Measurements from ENCODE around the gene GNA14.
"Not testable (repeated sequence)": the region's sequence is repeated elsewhere in the genome, so short reads cannot be mapped to it uniquely, and the experiment has no call there.

GNA14 gene

DNA sequence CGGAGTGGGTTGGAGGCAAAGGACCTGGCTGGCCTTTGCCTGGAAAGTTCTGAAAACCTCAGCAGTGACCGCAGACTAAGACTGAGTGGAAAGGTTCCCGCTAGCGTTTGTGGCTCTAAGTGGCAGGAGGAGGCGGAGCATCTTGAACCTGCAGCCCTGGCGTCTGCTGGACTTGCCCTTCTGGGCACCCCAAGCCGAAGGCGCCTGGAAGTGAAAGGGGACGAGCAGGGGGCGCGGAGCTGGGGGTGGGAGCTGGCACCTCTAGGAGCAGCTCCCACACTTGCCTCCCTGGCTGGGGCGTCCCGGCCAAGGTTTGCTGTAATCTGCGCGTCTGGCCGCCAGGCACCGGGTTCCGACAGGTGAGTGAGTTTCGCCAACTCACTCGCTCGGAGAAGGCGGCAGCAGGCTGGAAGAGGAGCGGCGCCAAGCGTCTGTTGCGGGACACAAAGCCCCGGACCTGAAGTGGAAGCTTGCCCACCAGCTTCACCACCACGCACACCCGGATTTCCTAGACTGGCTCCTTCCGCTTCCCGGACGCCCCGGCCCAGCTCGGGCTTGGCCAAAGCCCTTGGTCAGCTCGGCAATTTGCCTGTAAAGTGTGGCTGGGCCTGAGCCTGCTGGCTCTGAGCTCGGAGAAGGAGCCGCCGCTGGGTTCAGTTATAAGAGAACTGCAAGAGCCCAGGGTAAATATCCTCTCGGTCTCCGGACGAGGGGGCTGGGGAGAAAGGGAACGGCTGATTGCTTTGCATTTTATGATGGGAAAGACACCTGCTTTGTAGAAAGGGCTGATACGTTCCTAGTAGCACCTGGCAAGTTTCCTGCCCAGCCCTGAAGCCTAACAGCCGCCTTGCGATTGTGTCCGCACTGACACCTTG lies at the start of gene GNA14:
Gene GNA14, minus strand, starts transcription at position 89 of the 875 bp plus-strand sequence. CDS start 529 bp downstream, outside the sequence.
- no peak for DNase-seq

DNA sequence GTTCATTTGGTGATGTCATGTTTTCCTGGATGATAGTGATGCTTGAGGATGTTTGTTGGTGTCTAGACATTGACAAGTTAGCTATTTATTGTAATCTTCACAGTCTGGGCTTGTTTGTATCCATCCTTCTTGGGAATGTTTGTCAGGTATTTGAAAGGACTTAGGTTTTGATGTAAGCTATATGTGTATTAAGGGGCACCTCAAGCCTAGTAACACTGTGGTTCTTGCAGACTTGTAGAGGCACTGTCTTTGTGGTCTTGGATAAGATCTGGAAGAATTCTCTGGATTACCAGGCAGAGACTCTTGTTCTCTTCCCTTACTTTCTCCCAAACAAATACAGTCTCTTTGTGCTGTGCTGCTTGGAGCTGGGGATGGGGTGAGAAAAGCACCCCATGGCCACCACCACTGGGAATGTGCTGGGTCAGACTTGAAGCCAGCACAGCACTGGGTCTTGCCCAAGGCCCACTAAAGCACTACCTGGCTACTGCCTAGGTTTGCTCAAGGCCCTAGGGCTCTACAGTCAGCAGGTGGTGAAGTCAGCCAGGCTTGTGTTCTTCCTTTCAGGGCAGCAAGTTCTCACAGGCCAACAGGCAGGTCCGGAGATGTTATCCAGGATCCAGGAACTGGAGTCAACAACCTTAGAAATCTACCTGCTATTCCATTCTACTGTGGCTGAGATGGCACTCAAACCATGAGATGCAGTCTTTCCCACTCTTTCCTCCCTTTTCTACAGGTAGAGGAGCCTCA lies 49.3 kb upstream of the GNA14 start:
- DNase-seq = no peak

DNA sequence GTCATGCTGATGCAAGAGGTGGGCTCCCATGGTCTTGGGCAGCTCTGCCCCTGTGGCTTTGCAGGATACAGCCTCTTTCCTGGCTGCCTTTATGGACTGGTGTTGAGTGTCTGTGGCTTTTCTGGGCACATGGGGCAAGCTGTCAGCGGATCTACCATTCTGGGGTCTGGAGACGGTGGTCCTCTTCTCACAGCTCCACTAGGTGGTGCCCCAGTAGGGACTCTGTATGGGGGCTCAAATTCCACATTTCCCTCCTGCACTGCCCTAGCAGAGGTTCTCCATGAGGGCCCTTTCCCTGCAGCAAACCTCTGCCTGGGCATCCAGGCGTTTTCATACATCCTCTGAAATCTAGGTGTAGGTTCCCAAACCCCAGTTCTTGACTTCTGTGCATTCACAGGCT lies 42.6 kb upstream of the GNA14 start:
- DNase-seq = not testable (repeated sequence)

DNA sequence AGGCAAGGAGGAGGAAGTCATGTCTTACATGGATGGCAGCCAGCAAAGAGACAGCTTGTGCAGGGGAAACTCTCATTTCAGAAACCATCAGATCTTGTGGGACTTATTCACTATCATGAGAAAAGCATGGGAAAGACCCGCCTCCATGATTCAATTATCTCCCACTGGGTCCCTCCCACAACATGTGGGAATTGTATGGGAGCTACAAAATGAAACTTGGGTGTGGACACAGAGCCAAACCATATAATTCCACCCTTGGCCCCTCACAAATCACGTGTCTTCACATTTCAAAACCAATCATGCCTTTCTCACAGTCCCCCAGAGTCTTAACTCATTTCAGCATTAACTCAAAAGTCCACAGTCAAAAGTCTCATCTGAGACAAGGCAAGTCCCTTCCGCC lies 42.0 kb upstream of the GNA14 start:
- not testable (repeated sequence) for DNase-seq

DNA sequence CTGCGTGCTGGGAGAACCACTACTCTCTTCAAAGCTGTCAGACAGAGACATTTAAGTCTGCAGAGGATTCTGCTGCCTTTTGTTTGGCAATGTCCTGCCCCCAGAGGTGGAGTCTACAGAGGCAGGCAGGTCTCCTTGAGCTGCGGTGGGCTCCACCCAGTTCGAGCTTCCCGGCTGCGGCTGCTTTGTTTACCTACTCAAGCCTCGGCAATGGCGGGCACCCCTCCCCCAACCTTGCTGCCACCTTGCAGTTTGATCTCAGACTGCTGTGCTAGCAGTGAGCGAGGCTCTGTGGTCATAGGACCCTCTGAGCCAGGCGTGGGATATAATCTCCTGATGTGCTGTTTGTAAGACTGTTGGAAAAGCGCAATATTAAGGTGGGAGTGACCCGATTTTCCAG lies 39.6 kb upstream of the GNA14 start:
- not testable (repeated sequence) for DNase-seq

DNA sequence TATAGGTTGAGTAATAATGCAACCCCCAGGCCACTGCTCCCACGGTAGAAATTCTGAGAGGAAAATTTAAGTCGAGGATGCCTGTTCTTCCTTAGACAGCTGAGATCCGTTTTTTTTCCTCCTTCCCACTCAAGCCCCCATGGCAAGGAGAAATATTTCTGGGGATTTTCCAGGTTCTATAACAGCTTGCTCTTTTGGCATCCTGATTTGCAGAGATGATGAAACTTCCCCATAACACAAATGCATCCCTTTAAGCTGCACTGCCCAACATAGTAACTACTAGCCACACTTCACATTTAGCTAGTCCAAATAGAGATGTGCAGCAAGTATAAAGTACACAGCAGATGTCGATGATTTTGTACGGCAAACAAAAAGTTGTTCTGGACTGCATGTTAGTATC lies 32.5 kb upstream of the GNA14 start:
- no peak for DNase-seq

DNA sequence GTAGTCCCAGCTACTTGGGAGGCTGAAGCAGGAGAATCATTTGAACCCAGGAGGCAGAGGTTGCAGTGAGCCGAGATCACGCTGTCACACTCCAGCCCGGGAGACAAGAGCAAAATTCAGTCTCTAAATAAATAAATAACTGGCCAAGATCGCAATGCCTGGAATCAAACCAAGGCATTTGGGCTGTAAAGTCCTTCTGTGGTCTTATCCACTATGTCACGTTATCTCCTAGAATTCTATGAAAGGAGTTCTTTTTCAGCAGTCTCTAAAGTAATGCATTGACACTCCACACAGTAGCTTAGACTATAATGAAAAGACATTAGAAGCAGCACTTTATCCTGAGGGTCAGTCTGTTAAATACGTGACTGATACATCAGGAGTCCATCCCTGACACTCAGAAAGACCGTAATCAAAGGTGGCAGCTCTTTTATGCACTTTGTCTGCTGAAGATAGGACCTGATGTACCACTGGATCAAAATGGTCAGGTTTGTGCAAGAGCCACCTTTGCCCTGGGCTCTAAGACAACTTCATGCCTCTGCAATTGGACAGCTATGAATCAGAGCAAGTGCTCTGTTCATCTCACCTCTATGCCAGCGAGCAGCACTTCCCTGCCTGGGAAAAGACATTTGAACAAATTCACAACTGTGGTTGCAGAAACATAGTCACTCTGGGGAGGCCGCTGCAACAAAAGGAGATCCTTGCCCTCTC lies 31.7 kb upstream of the GNA14 start:
- no peak for DNase-seq

DNA sequence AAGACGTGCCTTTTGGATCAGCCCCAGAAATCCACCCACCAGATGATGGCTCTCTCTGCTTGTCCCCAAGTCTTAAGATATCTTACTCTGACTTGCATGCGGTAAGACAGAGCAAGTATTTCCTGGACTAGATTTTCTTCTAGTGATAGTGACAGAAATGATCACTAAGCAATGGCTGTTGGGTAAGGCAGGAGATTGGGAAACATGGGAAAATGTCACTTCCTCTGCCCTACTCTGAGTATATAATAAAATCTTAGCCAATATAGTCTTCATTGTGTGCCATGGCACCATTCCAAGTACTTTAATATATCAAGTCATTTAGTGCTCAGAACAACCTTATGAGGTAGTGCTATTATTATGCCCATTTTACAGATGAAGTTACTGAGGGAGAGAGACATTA lies 31.0 kb upstream of the GNA14 start:
- no peak for DNase-seq

DNA sequence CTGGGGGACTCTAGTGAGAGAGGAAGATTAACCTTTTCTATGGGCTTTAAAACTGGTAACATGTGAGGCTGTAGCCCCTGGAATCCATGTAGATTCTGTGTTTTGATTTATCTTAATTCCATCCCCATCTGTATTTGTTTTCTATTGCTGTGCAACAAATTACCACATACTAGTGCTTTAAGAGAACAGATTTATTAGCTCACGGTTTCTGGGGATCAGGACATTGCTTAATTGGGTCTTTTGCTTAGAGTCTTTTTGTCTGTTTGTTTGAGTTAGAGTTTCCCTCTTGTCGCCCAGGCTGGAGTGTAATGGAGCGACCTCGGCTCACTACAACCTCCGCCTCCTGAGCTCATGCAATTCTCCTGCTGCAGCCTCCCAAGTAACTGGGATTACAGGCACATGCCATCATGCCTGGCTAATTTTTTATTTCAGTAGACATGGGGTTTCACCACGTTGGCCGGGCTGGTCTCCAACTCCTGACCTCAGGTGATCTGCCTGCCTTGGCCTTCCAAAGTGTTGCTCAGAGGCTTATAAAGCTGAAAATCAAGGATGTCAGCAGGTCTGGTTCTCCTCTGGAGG lies 29.9 kb upstream of the GNA14 start:
- DNase-seq = no peak

DNA sequence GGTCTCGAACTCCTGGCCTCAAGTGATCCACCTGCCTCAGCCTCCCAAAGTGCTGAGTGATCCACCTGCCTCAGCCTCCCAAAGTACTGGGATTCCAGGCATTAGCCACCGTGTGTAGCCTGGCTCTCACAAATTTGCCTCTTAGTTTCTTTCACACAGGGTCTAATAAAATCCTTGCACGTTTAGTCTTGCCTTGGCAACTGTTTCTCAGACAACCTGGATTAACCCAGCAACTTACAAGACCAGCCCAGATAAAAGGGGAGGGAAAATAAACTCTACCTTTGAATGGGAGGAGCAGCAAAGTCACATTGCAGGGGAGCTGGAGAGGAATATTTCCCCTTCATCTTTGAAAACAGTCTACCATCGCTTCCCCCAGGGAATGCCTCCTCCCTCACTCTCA lies 29.3 kb upstream of the GNA14 start:
- DNase-seq = no peak

DNA sequence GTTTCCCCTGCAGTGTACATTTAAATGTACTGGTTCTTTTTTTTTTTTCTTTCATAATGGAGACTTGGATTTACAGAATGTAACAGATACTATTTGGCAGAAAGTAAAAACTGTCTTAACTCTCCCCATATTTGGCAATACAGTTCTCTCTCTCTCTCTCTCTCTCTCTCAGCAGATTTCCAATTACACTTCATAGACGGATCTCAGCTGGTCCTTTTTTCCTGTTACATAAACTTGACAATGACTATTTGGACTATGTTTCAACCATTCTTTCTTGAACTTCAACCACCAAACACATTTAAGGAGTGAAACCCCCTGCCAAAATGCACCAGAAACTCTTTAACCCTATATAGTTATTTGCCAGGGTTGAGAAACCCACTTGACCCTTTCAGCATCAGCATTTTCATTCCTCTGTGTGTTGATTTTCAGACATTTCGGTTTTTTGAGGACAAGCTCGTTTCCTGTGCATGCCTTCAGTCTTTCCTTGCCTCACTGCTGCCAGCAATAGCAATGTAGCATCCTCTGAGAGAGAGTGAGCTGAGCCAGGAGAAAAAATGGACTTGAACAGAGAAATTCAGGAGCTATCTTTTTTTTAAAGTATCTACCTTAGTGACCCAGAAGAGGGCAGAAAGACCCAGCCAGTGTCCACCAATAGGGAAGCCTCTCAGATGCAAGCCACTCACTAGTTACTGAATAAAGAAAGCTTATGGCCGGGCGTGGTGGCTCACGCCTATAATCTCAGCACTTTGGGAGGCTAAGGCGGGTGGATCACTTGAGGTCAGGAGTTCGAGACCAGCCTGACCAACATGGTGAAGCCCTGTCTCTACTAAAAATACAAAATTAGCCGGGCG lies 26.0 kb upstream of the GNA14 start:
- no peak for DNase-seq

DNA sequence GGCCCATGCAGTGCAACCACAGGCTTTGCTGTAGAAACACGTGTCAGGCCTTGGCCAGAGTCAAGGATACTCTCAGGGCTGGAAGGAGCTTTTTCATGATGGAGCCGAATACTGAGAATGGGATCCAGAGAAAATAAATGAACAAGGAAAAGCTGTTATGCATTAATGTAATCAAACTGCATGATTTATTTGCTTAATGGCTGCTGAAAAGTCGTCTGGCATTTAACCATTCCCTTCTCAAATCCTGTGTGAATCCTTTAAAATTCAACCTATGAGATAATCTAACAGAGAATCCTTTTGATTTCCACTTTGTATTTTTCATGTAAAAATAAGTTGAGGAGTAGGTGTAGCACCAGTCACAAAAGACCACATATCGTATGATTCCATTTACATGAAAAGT lies 24.1 kb upstream of the GNA14 start:
- no peak for DNase-seq

DNA sequence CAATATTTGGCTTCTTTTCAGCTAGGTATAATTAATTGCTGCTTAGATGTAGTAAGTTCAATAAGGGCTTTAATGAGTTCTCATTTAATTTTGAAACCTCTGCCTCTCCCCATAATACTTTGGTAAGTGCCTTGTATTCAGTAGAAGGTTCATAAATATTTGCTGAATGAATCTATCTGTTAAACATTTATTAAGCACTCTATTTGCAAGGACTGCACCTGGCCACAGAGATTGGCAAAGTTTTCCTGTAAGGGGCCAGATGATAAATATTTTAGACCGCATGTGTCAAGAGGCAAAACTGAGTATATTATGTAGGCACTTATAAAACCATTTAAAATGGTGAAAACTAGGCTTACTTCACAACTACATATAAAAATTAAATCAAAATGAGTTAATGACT lies 19.0 kb upstream of the GNA14 start:
- DNase-seq = no peak

DNA sequence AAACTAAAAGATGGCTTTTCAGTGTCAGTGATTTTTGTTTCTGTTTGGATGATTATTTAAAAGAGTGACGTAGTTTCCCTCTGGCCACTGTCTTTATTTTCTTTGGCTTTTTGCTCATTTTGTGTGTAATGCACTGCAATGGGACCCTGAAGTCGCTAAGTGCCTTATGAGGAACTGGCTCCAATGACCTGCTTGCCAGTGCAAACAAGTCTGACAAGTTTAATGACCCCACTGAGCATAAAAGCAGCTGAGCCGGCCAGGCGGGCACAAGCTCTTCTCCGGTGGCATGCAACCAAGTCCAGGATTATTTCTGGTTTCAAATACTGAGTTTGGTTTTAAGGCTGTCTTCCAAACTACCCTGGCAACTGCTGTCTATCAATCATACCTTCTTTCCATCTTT lies 15.6 kb upstream of the GNA14 start:
- no peak for DNase-seq

DNA sequence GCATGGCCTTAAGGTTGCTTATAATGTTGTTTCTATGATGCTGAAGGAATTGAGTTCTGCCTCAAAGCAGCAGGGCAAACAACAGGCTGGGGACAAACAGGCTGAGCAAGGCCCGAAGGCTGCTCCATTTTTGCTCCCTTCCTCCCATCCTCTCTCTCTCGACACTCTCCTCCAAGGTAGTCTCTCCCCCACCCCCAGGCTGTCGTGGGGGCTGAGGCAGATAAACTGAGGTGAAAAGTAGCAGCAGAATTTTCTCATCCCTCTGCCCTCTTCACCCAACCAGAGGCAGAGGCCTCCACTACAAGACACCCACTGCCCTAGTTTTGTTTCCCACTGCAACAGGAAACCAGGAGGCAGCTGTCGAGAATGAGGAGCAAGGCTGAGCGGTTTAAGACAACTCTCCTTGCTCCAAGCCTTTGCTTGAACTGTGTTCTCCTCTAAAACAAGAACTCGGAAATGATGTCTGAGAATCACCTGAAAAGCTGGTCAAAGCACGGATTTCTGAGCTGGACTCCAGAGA lies 13.5 kb upstream of the GNA14 start:
- DNase-seq = no peak

DNA sequence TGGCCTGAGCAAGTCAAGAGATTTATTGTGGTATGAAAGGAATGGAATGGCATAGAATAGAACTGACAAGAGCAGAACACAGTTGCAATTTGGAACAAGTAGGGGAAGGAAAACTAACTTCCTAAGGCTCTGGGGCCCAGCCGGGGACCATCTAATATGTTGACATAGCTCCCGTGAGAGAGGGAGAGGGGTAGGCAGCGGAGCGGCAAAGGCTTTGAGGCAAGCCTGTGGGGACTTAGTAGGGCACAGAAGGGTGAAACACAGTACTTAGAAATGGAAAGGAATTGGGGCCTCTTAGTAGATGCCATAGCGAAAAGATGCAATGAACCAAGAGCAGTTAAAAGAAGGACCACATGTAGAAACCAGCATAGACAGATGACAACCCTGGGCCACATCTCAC lies 11.8 kb upstream of the GNA14 start:
- DNase-seq = no peak

DNA sequence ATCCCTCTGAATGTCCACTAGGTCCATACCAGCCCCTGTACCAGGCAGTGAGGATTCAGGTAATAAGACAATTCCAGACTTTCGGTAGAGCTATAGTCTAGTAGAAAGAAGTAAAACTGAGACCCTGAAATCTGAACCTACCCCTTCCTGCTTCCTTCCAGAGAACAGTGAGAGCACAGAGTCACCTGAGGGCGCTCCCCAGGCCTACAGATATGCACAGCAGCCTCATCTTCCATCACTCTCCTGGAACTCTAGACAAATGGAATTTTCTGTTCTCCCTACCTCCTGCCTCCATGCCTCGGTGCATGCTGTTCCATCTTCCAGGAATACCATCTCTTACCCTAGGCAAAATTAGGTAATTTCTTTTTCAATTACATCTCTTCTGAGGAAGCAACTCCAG lies 3.1 kb upstream of the GNA14 start:
- no peak for DNase-seq

DNA sequence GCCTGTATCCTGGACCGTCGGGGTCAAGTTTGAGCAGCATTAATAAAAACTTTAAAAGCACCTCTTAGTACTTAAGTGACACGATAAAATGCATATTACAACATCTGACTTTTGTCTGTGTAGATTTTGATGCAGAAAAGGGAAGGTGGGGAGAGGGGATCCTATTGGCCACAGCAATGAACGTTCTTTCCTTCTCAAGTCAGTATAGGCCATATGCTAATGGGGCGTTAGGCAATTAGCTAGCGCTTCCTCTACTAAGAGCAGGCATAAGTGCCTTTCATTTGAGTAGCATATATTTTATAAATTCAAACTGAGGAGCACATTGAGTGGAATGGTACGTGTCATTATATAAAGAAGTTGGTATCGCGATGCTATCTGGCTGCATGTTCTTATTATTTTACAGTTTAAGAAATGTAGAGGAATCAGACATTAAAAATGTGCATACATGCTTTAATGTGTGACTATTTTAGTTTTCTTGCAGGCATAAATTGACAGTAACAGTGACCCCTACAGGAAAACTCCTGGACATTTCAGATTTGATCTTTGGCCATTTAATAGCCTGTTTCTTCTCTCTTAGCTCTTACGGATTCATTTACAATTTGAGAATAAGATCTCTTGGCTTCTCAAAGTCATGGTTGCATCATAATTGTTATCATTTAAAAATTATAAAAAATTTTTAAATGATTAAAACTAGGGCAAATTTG lies 1.1 kb upstream of the GNA14 start:
- DNase-seq = no peak

DNA sequence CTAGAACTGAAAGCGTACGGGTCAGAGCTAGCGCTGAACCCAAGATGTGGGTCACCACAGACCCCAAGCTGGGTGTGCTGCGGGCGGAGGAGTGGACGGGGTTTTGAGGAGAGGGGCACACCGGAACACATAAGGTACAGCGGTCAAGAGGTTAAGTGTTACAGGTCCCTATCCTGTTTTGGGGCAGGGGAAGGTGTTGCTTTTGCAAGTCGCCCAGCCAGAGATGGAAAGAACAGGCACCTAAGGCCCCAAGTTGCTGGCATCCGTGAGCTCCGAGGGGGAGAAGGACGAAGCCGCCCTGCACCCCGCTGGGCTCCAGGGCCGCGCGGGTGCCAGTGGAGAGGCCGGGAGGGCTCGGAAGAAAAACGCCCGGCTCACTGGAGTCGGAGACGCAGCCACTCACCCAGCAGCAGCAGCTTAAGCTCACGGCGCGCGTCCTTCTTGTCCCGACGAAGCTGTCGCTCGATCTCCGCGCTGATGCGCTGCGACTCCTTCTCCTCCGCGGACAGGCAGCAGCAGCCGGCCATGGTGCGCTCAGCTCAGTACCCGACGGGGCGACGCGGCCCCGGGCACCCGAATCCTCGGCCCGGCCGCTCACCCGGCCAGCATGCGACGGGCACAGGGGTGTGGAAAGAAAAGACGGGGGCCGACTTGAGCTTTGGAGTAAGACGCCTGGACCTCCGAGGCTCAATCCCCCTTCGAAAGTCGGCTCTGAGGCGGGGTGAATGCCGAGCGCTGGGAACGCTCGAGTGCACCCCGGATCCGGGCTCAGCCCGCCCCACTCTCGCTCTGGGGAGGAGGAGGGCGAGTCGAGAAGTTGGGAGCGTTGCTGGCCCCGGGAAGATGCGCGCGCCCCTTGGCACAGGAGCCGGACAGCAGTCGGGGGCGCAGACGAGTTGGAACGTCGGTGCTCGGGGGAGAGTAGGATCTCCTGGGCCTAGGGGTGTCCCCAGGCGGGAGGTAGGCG lies 572 bp downstream of the GNA14 start:
- no peak for DNase-seq

DNA sequence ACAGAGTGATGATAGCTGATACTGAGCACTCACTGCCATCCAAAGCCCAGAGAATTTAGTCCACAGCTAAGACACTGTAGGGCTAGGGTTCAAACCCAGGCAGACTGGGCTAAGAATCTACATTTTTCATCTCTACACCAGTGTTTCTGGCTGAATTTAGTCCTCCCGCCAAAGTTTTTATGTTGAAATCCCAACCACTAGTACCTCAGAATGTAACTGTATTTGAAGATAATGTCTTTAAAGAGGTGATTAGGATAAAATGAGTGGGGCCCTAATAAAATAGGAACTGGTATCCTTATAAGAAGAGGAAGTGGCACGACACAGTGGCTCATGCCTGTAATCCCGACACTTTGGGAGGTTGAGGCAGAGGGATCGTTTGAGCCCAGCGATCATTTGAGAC lies 4.3 kb downstream of the GNA14 start:
- no peak for DNase-seq
